GM12801 (cell line): ENCODE results near the gene ZBTB20.

Source experiments
- CTCF ChIP-seq: IDR thresholded peaks from one replicate; pipeline ENCODE4 v1.5.1; 2011; ENCODE audit warnings: control low read depth; ENCODE audit not compliant: insufficient read length; ENCODE audit errors: extremely low read depth

ZBTB20 gene

GRCh38 chr3:114451051-114451451 lies 696.0 kb downstream of the ZBTB20 start:
- no peak for TF ChIP-seq CTCF

GRCh38 chr3:114450008-114450596 lies 697.0 kb downstream of the ZBTB20 start:
- TF ChIP-seq CTCF: no peak

- no peak for TF ChIP-seq CTCF
Observed at GRCh38 chr3:114449271-114450007, 697.6 kb downstream of the ZBTB20 start.

- no peak for TF ChIP-seq CTCF
Observed at GRCh38 chr3:114447950-114448479, 699.1 kb downstream of the ZBTB20 start.

GRCh38 chr3:114447545-114447944 lies 699.5 kb downstream of the ZBTB20 start:
- TF ChIP-seq CTCF: no peak

- no peak for TF ChIP-seq CTCF
Observed at GRCh38 chr3:114446600-114446999, 700.5 kb downstream of the ZBTB20 start.

GRCh38 chr3:114445233-114445632 lies 701.9 kb downstream of the ZBTB20 start:
- no peak for TF ChIP-seq CTCF
